ENCODE results near the gene DTNB. TPM values are rescaled to one million over a fixed set of nuclear protein-coding genes. Genes with fewer than 3 reads are reported as not detected.

Gene DTNB
- total and polyA plus RNA-seq, 10 of the 15 experiments (the other 5 are each of a cell fraction or from before 2014, with no cell fraction given), result 4.5 to 30.6 (median 11.9) TPM

DNA sequence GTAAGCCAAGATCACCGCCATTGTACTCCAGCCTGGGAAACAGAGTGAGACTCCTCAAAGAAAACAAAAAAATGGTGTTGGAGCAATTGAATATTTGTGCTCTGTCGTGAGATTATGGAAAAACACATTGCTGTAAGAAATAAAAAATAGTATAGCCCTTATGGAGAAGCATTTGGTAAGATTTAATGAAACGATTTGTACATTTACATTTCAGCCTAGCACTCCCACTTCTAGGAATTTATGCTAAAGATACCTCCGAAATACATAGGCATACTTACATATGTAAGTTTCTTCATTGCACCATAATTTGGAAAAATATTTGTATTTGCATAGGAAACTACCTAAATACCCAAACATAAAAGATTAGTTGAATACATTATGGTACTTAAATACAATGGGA lies 8.7 kb upstream of the DTNB start:
- RAD21 ChIA-PET (ENCODE audit: unreplicated experiment), result no interaction called here
- DNase-seq (ENCODE audit: low read depth, low spot score), result no peak
- WGBS (ENCODE audit: insufficient coverage, insufficient replicate concordance, low lambda C conversion rate, missing lambda C conversion rate), result 26% methylated on average over 4 of the region's 4 CpGs
- Histone ChIP-seq H3K27ac (ENCODE audit: control insufficient read depth, insufficient read depth) (no peak overlapping the region), H3K4me2 (ENCODE audit: control insufficient read depth, insufficient read depth) (no peak overlapping the region), H3K27me3 (replicated peaks in 1 of 2; ENCODE audit: control insufficient read depth in 2 of 2, insufficient read depth in 2 of 2, low read length in 1 of 2) (no peaks in the 10 kb centered on the region), H3K9me3 (replicated peaks; ENCODE audit: control insufficient read depth, insufficient read depth, low read length) (no peaks in the 10 kb centered on the region), H2AFZ (ENCODE audit: control insufficient read depth, low read depth, low read length) (no peak overlapping the region), H3K9ac (ENCODE audit: control insufficient read depth, insufficient read depth, low read length) (no peak overlapping the region), H3K4me3 (no peak overlapping the region), H3K79me2 (ENCODE audit: control insufficient read depth, insufficient read depth, low read length) (no peaks in the 10 kb centered on the region), H3K4me1 (ENCODE audit: control insufficient read depth, insufficient read depth, low read length) (no peaks in the 10 kb centered on the region), H3K36me3 (ENCODE audit: control insufficient read depth in 2 of 2, insufficient read depth in 2 of 2, low read length in 1 of 2) (no peaks in the 10 kb centered on the region), H4K20me1 (ENCODE audit: control insufficient read depth, insufficient read depth) (no peaks in the 10 kb centered on the region)
- intact Hi-C loops (cut with micrococcal nuclease; ENCODE audit: unreplicated experiment), result no loop called here
- TF ChIP-seq RELA (IDR thresholded peaks at IDR 0.05; ENCODE audit: borderline replicate concordance, partially characterized antibody), result no peak
- no peak for TF ChIP-seq HSF1 (IDR thresholded peaks at IDR 0.05; ENCODE audit: low read depth, low read length)
- BruUV-seq (replicated peaks), result no TSS peak
- in situ Hi-C loops (cut with MboI), result no loop called here
- FAIRE-seq, result no peak
- CTCF ChIA-PET, result no interaction called here
- no peak for ATAC-seq
- POLR2A ChIA-PET, result no interaction called here
- SMC1A ChIA-PET (ENCODE audit: uncharacterized antibody, unreplicated experiment), result no interaction called here

- in situ Hi-C loops (cut with MboI), result no loop called here
- H4K20me1 ChIP-seq (ENCODE audit: control insufficient read depth, insufficient read depth), result no peaks in the 10 kb centered on the region
- no peak overlapping the region for H3K27ac ChIP-seq (ENCODE audit: control insufficient read depth, insufficient read depth)
- 72% methylated on average over 4 of the region's 4 CpGs for WGBS (ENCODE audit: insufficient coverage, insufficient replicate concordance, low lambda C conversion rate, missing lambda C conversion rate)
- ChIA-PET CTCF (no interaction called here), SMC1A (ENCODE audit: uncharacterized antibody, unreplicated experiment) (interaction anchor here (1.2 kb wide), 1 partner anchor 13 kb away, joined by 3 read pairs; no protein-coding TSS in a partner anchor), POLR2A (no interaction called here), RAD21 (ENCODE audit: unreplicated experiment) (no interaction called here)
- BruUV-seq (replicated peaks), result no TSS peak
- ATAC-seq (no peak), FAIRE-seq (no peak), DNase-seq (ENCODE audit: low read depth, low spot score) (no peak)
- peaks cover 0 to 3% of the 10 kb centered on the region in 2 experiments; a peak in 1 of 4 replicates for H3K27me3 ChIP-seq (replicated peaks in 1 of 2; ENCODE audit: control insufficient read depth in 2 of 2, insufficient read depth in 2 of 2, low read length in 1 of 2)
- H3K4me3 ChIP-seq, result no peak overlapping the region
- no peaks in the 10 kb centered on the region; the same call in 1 of the 2 replicates for H3K4me1 ChIP-seq (ENCODE audit: control insufficient read depth, insufficient read depth, low read length)
- no peaks in the 10 kb centered on the region for H3K79me2 ChIP-seq (ENCODE audit: control insufficient read depth, insufficient read depth, low read length)
- H3K9me3 ChIP-seq (replicated peaks; ENCODE audit: control insufficient read depth, insufficient read depth, low read length), result no peaks in the 10 kb centered on the region
- H2AFZ ChIP-seq (ENCODE audit: control insufficient read depth, low read depth, low read length), result no peak overlapping the region
- H3K36me3 ChIP-seq (ENCODE audit: control insufficient read depth in 2 of 2, insufficient read depth in 2 of 2, low read length in 1 of 2), result no peaks in the 10 kb centered on the region
- intact Hi-C loops (cut with micrococcal nuclease; ENCODE audit: unreplicated experiment), result no loop called here
- no peak overlapping the region for H3K9ac ChIP-seq (ENCODE audit: control insufficient read depth, insufficient read depth, low read length)
- no peak overlapping the region for H3K4me2 ChIP-seq (ENCODE audit: control insufficient read depth, insufficient read depth)
- TF ChIP-seq PML (IDR thresholded peaks at IDR 0.05; ENCODE audit: low read length) (no peak), CBFB (IDR thresholded peaks at IDR 0.05; ENCODE audit: low read depth) (no peak), FOXM1 (IDR thresholded peaks at IDR 0.05; ENCODE audit: low read depth, low read length) (no peak), SMC3 (IDR thresholded peaks at IDR 0.05; ENCODE audit: borderline replicate concordance, low read length) (no peak), YY1 (IDR thresholded peaks at IDR 0.05; ENCODE audit: low read depth, low read length) (no peak), PAX5 (IDR thresholded peaks at IDR 0.05; ENCODE audit: borderline replicate concordance, low read depth, low read length) (no peak), KAT2A (conservative IDR thresholded peaks at IDR 0.05; ENCODE audit: control insufficient read depth, low read depth, low read length) (no peak), BCL11A (IDR thresholded peaks at IDR 0.05; ENCODE audit: low read depth, low read length) (no peak), CHD4 (IDR thresholded peaks at IDR 0.05) (no peak), NFYB (IDR thresholded peaks at IDR 0.05; ENCODE audit: insufficient read depth, low read depth, low read length) (no peak), SREBF2 (IDR thresholded peaks at IDR 0.05; ENCODE audit: low read length) (no peak), BACH1 (IDR thresholded peaks at IDR 0.05; ENCODE audit: borderline replicate concordance) (no peak), CBX3 (IDR thresholded peaks at IDR 0.05; ENCODE audit: borderline replicate concordance, low read depth) (no peak), POLR2AphosphoS2 (IDR thresholded peaks at IDR 0.05; ENCODE audit: low read depth, low read length) (no peak), TCF12 (IDR thresholded peaks at IDR 0.05; ENCODE audit: low read depth, low read length) (no peak)
These were observed 4.5 kb upstream of the DTNB start for GRCh38 chr2:25677877-25678276.

Measured in GM12878 (cell line).